ENCODE measurements around the gene PYGO1. TPM values are rescaled to one million over a fixed set of nuclear protein-coding genes. Genes with fewer than 3 reads are reported as not detected.

Gene PYGO1
- total and polyA plus RNA-seq, 2 experiments from 2014 or later: 5.4 to 10.7 TPM

DNA sequence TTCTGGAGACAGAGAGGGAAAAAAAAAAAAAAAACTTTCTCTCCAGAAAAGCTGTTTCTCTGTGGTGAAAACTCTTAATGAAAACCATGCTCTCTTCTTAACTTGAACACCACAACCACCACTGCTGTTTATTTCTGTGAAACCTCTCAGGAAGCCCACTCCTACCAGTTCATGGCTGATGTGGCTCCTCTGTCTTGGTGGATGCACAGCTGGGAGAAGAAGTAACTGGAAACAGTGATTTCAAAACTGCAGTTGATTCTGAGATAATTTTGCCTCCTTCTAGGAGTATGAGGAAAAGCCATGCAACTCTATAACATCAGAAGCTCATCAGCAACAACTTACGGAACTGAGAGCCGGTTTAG lies 40.2 kb upstream of the PYGO1 start:
- no peak overlapping the region for H3K27ac ChIP-seq
- peak in 1 of 2 donors; percentile 9 for DNase-seq (ENCODE audit: low read depth in 1 of 2, low spot score in 1 of 2)
- H3K27me3 ChIP-seq: no peaks in the 10 kb centered on the region
- peaks cover 63% of the 10 kb centered on the region for H3K36me3 ChIP-seq
- no peaks in the 10 kb centered on the region for H3K9me3 ChIP-seq (ENCODE audit: low read depth)
- TF ChIP-seq, protein P1, sequence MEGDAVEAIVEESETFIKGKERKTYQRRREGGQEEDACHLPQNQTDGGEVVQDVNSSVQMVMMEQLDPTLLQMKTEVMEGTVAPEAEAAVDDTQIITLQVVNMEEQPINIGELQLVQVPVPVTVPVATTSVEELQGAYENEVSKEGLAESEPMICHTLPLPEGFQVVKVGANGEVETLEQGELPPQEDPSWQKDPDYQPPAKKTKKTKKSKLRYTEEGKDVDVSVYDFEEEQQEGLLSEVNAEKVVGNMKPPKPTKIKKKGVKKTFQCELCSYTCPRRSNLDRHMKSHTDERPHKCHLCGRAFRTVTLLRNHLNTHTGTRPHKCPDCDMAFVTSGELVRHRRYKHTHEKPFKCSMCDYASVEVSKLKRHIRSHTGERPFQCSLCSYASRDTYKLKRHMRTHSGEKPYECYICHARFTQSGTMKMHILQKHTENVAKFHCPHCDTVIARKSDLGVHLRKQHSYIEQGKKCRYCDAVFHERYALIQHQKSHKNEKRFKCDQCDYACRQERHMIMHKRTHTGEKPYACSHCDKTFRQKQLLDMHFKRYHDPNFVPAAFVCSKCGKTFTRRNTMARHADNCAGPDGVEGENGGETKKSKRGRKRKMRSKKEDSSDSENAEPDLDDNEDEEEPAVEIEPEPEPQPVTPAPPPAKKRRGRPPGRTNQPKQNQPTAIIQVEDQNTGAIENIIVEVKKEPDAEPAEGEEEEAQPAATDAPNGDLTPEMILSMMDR (IDR thresholded peaks at IDR 0.05; ENCODE audit: low read depth, low read length): no peak
- H3K4me3 ChIP-seq: no peak overlapping the region
- H3K4me1 ChIP-seq (ENCODE audit: low read depth): no peaks in the 10 kb centered on the region

DNA sequence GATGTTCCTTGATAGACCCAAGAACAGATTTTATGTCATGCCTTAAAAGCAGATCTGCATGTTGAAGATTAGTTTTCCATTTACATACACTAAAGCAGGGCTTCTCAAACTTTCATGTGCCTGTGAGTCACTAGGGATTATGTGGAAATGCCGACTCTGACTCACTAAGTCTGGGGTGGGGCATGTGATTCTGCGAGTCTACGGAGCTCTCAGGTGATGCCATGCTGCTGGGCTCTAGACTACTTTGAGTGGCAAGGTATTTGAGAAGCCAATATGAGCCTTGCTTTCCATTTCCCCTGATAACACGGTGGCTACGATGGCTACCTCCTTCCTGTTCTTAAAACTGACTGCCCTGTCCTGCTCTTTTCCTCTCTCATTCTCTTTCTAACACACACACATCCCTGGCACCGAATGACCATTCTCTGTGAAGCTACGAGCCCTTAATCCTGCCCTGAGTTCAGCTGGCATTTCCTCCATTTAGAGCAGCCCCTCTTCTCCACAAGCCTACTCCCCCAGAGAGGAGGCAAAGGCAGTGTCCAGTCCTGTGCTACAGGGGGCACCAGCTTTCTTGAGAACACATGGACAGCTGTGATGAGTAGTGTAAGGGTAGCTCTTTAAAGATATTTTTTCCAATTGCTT lies 39.7 kb upstream of the PYGO1 start:
- no peaks in the 10 kb centered on the region for H3K27me3 ChIP-seq
- no peaks in the 10 kb centered on the region for H3K9me3 ChIP-seq (ENCODE audit: low read depth)
- peak overlapping the region; percentile 28 for H3K27ac ChIP-seq
- peaks cover 62% of the 10 kb centered on the region for H3K36me3 ChIP-seq
- no peak overlapping the region for H3K4me3 ChIP-seq
- DNase-seq (ENCODE audit: low read depth in 1 of 2, low spot score in 1 of 2): peak in 1 of 2 donors; percentile 90
- H3K4me1 ChIP-seq (ENCODE audit: low read depth): no peaks in the 10 kb centered on the region
- TF ChIP-seq, protein P1 (IDR thresholded peaks at IDR 0.05; ENCODE audit: low read depth, low read length): peak; percentile 18

DNA sequence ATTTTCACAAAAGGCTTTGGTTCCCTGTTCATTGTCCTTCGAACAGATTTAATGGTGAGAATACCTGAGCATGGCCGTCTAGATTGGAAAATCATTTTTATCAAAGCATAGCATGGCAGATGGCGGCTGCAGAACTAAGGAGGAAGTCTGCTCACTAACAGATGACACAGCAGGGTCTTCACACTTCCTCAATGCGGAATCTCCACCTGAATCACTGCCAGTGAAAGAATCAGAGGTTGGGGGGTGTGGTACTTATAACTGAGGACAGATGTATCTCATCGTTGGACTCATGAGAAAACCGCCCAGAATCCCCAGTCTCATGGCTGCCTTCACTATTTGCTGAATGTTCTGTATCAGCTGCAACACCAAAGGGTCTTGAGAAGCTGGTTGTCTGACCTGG lies 31.6 kb upstream of the PYGO1 start:
- no peak overlapping the region for H3K4me3 ChIP-seq
- TF ChIP-seq, protein P1 (IDR thresholded peaks at IDR 0.05; ENCODE audit: low read depth, low read length): no peak
- H3K27me3 ChIP-seq: no peaks in the 10 kb centered on the region
- no peaks in the 10 kb centered on the region for H3K4me1 ChIP-seq (ENCODE audit: low read depth)
- H3K27ac ChIP-seq: no peak overlapping the region
- DNase-seq (ENCODE audit: low read depth in 1 of 2, low spot score in 1 of 2): no peak
- H3K36me3 ChIP-seq: peaks cover 46% of the 10 kb centered on the region
- no peaks in the 10 kb centered on the region for H3K9me3 ChIP-seq (ENCODE audit: low read depth)

DNA sequence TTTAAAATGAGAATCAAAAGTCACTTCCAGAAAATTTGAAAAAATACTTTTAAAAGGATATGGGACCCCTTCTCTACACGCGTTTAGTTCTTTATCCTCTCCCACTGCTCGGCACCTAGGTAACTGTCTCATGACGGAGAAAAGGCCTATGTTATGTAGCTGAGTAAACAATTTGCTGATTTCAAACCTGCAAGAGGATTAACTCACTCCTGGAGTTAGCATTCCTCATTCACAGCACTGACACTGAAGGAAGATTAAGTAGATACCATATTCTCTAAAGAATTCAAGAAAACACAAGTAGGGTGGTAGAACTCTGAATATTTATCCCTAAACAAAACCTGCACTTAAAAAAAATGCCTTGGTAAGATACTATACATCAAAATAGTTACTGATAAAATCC lies 30.2 kb upstream of the PYGO1 start:
- no peak overlapping the region for H3K27ac ChIP-seq
- no peaks in the 10 kb centered on the region for H3K27me3 ChIP-seq
- TF ChIP-seq, protein P1 (IDR thresholded peaks at IDR 0.05; ENCODE audit: low read depth, low read length): no peak
- peaks cover 34% of the 10 kb centered on the region for H3K36me3 ChIP-seq
- DNase-seq (ENCODE audit: low read depth in 1 of 2, low spot score in 1 of 2): no peak
- no peaks in the 10 kb centered on the region for H3K9me3 ChIP-seq (ENCODE audit: low read depth)
- no peak overlapping the region for H3K4me3 ChIP-seq
- no peaks in the 10 kb centered on the region for H3K4me1 ChIP-seq (ENCODE audit: low read depth)

DNA sequence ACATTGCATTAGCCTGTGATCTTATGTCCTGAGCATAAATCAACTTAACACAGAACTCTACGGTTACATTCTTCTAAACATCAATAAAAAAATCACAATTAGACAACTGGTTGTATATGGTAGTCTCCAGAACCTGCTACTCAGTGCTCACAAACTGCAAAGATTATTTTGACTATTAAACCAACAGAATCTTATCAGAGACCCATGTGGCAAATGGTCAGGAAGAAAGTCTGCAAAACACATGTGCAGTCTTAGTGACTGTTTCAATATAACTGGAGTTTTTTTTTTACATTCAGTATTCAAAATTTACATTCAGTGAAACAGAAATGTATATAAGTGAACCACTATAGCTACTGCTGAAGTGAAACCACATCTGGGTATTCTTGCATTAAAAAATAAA lies 27.3 kb upstream of the PYGO1 start:
- H3K9me3 ChIP-seq (ENCODE audit: low read depth): no peaks in the 10 kb centered on the region

More for the DNA sequence above, 27.3 kb upstream of the PYGO1 start:
- no peak overlapping the region for H3K4me3 ChIP-seq
- peaks cover 39% of the 10 kb centered on the region for H3K36me3 ChIP-seq
- TF ChIP-seq, protein P1 (IDR thresholded peaks at IDR 0.05; ENCODE audit: low read depth, low read length): no peak
- H3K27ac ChIP-seq: no peak overlapping the region
- DNase-seq (ENCODE audit: low read depth in 1 of 2, low spot score in 1 of 2): no peak
- no peaks in the 10 kb centered on the region for H3K27me3 ChIP-seq
- no peaks in the 10 kb centered on the region for H3K4me1 ChIP-seq (ENCODE audit: low read depth)

All from cardiac muscle cell (in vitro differentiated cells and primary cell).